Inflammatory macrophage (primary cell): ENCODE data around the gene PTPN5.
A peak's percentile ranks its signal among the peaks of the same experiment; 100 is the strongest.
"Not testable (repeated sequence)": the region's sequence is repeated elsewhere in the genome, so short reads cannot be mapped to it uniquely, and the experiment has no call there.

Source experiments
- DNase-seq, 2 donors: peaks; one replicate each; pipeline ENCODE4 v3.0.0-alpha.2; 2020 to 2022
- total RNA-seq, 18 experiments: gene quantifications; one replicate each; lab custom pipeline; 2026; ENCODE audit warnings: mixed read lengths in 6 of 18, inconsistent platforms in 2 of 18; lab: John Stamatoyannopoulos, UW

PTPN5 gene
- 0 to 0.24 (median 0) reads per million in 18 experiments for total RNA-seq

GRCh38 chr11:18791207-18791968 is at the start of gene PTPN5:
Gene PTPN5 (minus strand): TSS chr11:18791798. CDS start chr11:18771958, 19,840 bp downstream.
- no peak for DNase-seq

DNA sequence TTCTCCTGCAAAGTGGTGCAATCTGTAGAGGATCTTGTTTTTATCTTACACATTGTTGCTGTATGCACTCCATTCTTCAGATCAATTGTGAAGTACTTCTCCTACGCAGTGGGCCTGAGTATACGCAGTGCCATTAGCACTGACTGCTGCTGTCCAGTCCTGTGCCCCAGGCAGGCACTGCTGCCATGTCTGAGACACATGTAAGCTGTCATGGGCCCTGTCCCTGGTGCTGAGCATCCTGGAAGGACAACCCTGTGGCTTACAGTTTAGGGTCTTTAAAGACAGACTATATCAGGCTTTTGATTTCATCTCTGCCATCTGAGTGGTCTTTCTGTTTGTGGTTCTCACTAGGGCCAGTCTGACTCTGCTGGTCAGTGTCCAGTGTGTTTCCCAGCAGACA is 44.8 kb upstream of the PTPN5 start:
- DNase-seq = no peak

DNA sequence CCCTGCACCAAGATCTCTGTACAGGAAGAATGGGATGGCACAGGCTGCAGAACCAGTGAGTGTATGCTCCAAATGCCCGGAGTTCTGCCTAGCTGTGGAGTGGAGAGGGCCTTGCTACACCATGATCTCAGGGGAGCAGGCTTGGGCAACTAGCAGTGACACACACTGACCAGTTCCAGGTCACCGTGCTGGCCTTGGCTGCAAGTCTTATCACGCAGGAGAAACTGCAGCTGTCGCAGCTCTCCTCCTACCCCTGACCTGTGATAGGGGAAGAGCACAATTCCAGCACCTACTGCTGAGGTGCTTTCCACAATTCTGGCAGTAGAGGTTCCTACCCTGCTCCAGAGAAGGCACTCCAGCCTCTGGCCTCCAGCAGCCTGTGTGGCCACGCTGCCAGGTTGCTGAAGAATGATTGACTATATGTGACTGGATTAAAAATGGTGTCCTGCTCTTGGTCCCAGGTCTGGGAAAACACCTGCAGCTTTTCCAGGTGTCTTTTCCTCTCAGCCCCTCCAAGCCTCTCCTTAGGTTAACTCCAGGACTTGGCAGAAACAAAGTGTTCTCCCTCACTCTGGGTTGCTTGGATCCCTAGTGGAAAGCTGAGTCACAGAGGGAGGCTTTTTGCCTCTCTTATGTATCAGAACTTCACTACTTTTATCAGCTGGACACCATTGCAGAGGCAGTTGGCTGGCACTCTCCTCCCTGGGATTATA is 43.3 kb upstream of the PTPN5 start:
- no peak for DNase-seq

DNA sequence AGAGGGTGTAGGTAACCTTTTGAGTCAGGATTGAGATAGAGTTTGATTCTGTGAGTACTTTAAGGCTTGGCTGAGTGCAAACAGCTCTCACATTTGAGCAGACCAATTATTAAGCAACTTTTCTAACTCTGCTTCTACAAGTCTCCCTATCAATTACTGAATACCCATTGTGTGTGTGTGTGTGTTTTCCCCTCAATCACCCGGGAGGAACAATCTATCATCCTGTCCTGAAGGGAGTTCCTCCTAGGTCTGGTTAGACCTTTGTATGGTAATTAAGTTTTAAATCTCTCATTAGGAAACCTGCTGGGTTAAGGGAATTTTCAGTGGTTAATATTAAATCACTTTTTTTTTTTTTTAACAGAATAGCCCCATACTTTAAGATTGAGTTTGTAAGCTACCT is 28.6 kb upstream of the PTPN5 start:
- DNase-seq = not testable (repeated sequence)

GRCh38 chr11:18804199-18804999 is 12.8 kb upstream of the PTPN5 start:
- no peak for DNase-seq

GRCh38 chr11:18802381-18803257 is 11.0 kb upstream of the PTPN5 start:
- peak; percentile 58 to 65 for DNase-seq

DNA sequence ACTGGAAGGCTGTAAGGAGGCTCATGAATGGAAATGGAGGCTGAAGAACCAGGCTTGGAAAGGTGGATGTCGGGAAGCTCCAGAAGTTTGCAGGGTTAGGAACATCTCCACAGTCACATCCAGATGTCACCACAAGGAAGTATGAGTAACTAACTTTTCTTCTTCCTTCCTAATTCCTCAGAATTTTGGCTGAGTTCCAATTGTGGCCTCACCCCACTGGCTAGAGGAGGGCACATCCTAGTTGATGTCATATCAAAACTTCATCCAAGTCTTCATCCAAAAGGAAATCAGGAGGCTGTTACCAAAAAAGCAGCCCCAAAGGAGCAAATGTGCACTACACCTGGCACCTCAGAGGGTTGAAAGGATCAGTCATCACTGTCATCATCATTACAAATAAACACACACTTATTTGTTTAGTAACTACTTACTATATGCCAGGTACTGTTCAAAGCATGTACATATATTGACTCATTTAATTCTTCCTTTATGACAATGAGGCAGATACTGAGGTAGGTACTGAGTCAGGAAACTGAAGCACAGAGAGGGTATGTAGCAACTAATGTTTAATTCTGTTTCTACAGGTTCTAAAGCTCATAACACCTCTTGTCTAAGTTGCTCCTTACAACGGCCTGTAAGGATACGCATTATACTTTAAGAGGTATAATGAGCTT is 7.3 kb upstream of the PTPN5 start:
- DNase-seq = no peak

DNA sequence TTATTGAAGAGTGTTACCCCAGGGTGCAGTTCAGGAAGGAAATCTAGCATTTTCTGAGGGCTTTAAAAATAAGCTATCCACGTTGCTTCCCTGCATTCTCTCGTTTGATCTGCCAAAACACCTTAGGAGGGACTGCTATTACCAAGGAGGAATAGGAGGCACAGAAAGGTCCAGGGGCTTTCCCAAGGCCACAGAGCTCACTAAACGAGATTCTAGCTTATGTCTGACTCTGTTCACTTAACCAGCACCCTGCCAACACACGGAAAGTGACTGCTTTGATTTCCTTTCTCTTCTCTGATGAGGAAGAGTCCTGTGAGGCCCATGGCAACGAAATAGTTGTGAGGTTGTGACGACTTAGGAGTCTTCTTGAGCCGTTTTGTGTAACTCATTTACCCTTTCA is 3.4 kb upstream of the PTPN5 start:
- no peak for DNase-seq

DNA sequence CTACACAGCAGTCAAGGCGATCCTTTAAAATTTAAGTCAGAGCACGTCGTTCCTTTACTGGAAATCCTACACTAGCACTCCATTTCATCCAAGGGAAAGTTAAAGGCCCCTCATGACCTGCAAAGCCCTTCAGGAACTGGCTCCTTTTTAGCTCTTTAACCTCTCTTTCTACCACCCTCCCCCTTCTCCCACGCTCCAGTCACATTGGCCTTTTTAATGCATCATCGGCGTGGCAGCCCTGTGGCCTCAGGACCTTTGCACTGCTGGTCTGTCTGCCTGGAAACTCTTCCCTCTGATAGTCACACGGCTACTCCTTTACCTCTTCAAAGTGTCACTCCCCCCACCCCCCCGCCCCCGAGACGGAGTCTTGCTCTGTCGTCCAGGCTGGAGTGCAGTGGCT is 1.2 kb upstream of the PTPN5 start:
- DNase-seq = no peak

DNA sequence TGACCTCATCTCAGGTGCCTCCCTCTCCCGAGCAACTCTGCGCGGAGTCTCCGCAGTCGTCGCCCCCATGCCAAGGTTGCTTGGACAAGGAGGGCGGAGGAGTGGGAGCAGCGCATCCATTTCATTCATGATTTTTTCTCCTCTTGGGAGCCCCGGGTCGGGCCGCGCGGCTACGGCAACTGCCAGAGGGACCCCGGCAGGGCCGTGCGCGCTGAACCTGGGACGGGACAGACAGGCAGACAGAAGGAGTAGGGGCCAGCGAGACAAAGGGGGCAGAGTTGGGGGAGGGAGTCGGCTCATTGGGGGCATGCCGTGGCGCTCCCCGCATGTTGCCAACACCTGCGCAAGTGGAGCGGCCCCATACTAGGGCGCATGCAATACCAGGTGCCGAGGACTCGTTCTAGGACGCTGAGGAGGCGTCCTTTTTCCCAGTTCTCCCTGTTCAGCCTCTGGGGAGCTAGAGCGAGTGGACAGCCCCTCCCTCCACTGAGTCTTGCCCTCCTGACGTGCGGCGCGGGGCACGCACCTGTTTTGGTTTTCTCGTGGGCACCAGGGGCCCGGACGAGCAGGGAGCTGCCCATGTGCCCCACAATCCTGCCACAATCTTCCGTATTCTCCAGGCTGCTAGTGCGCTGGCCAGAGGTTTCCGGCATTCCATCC is 501 bp upstream of the PTPN5 start:
- no peak for DNase-seq

GRCh38 chr11:18790883-18791206 is 753 bp downstream of the PTPN5 start:
- no peak for DNase-seq

DNA sequence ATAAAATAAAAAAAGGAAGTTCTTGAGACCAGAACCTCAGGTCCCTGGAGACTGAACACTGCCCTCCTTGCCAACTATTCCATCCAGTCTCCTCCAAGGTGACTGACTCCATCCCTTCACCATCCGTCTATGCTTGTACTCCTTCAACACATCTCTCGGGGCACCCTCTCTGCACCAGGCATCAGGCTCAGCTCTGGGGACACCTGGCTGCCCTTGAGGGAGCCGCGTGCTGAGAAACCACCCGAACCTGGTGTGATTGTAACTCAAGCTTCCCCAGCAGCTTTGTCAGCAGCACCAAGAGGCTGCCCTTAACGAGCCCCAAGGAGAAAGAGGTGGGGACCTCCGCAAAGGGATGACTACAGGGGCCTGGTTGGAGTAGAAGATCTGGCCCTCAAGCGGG is 1.7 kb downstream of the PTPN5 start:
- DNase-seq = no peak

DNA sequence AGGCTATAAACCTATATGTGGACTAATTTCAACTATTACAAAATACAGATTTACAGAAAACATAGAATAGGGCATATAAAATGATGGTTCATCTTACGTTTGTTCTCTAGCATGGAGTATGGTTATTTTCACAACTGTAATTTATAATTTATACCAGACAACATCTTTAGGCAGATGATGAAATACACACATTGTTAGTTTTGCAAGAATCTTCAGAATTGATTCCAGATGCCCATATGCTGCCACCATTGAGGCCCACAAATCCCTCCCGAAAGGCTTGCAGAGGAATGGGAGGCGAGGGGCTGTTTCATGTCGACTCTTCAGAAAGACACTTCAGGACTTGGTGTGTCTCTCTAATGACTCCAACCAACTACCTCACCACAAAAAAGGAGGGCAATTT is 6.2 kb downstream of the PTPN5 start:
- no peak for DNase-seq

DNA sequence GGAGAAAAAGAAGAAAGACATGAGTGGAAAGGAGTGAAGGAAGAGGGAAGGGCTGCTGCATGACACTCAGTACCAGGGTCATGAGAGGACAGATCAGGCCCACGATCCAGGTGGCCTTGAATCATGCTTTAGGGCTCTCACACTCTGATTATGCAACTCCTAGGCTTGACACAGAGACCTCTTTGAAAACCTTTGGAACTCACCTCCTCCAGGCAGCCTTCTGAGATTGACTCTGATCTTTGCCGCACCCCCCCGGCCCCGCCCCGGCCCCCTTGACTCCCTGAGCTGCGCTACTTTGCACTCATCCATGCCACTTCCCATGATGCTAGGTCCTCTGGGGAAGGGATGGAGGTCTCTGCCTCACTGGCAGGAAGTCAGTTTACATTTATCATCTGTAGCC is 10.7 kb downstream of the PTPN5 start:
- DNase-seq = no peak

- DNase-seq = no peak
These were observed 11.3 kb downstream of the PTPN5 start for GRCh38 chr11:18780329-18780728.

DNA sequence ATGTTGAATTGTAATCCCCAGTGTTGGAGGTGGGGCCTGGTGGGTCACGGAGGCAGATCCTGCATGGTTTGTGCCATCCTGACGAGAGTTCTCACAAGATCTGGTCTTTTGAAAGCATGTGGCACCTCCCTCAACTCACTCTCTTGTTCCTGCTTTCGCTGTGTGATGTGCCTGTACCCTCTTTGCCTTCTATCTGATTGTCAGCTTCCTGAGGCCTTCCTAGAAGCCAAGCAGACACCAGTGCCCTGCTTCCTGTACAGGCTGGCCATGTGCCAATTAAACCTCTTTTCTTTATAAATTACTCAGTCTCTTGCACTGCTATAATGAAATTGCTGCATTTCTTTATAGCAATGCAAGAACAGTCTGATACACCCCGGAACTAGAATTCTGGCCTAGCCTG is 13.1 kb downstream of the PTPN5 start:
- no peak for DNase-seq

- no peak for DNase-seq
These were observed 15.3 kb downstream of the PTPN5 start for GRCh38 chr11:18776324-18776723.

DNA sequence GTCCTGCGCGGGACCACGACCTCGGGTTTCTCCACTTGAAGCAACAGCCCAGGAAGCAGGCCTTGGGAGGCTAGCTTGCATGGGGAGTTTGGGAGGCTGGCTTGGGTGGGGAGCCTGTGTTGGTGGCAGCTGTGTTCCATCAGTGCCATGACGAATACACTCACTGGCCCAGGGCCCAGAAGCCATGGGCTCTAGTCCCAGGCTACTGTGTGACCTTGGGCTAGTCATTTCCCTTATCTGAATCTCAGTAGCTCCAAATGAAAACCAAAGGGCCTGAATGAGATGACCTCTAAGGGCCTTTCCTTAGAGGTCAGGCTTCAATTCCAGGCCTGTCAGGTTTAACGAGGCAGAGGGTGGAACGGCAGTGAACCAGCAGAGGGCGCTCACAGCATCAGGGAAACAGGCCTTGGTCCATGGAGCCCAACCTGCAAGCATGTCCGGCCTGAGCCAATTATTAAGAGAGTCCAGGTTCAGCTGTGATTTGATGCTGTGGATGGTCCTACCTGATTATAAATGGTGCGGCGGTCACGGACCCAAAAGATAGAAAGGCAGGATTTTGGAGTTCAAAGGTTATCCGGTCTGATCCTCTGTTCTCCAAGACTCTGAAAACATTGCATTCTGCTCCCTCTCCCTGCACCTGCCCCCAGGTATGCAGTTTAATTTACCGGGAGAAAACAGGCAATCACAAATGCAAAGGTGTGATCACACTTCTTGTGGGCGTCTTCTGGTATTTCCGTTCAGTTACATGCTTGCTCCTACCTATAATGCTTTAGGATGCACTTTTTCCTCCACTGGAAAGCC is 15.9 kb downstream of the PTPN5 start:
- DNase-seq = peak; percentile 55 to 67

GRCh38 chr11:18774801-18775200 is 16.8 kb downstream of the PTPN5 start:
- DNase-seq = no peak

- no peak for DNase-seq
These were observed 17.9 kb downstream of the PTPN5 start for GRCh38 chr11:18773681-18774080.
